NCI-H2196 treated with DMSO at 0.1 percent for 48 hours (cell line): ENCODE results near the gene RBM19.

Experiments
- DNase-seq: peaks from one replicate; lab custom pipeline; 2025; ENCODE audit not compliant: unreplicated experiment; lab: John Stamatoyannopoulos, UW

RBM19 gene

DNA sequence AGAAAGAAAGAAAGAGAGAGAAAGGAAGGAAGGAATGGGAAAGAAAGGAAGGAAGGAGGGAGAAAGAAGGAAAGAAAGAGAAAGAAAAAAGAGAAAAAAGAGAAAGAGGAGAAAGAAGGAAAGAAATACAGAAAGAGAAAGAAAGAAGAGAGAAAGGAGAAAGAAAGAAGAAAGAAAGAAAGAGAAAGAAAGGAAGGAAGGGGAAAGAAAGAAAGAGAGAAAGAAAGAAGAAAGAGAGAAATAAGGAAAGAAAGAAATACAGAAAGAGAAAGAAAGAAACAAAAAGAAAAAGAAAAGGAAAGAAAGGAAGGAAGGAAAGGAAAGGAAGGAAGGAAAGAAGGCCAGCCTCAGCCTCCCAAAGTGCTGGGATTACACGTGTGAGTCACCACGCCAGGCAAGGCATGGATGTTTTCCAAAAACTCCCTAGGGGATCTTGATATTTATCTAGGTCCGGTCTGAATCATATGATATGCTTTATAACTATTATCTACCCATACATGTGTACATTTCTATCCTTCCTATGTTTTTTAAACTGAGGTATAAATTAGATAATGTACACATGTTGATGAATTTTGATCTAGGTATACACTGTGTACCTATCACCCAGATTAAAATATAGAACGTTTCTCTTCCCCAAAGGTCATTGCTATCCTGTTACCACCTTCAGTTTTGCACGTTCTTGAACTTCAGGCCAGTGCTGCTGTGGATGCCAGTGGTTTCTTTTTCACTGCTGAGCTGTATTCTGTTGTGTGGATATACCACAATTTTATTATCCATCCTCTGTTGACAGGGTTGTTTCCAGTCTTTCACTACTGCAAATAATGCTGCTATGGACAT is 177.9 kb downstream of the RBM19 start:
- DNase-seq: no peak

DNA sequence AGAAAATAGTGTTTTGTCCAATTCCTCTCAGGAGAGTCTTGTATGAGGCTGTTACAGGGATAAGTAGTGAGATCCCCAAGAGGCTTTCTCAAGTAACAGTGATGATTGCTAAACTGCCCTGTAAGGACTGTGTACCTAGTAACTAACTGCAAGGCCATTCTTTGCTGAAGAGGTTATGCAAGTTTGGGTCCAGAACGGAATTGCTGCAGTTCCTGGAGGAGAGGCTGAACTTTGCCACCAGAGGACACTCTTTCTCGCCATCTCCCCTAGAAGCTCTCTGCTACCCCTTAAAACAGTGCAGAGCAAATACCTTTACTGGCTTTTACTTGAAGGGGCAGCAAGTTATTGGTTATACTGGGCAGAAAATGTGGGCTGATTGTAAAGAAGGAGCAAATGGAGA is 180.0 kb downstream of the RBM19 start:
- no peak for DNase-seq

DNA sequence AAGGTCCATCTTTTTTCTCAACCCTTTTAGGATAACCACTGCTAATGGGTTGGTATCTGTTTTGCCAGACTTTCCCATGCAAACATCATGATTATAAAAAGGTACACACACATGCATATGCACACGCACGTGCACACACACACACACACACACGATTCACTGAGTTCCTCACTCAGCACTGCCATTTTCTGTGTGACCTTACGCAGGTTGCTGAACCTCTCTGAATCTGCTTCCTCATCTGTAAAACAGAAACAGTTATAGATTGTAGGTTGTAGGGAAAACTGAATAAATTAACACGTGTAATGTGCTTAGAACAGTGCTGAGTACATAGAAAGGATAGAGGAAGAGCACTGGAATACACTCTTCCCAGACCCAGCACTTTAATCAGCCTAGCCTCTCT is 182.3 kb downstream of the RBM19 start:
- no peak for DNase-seq

DNA sequence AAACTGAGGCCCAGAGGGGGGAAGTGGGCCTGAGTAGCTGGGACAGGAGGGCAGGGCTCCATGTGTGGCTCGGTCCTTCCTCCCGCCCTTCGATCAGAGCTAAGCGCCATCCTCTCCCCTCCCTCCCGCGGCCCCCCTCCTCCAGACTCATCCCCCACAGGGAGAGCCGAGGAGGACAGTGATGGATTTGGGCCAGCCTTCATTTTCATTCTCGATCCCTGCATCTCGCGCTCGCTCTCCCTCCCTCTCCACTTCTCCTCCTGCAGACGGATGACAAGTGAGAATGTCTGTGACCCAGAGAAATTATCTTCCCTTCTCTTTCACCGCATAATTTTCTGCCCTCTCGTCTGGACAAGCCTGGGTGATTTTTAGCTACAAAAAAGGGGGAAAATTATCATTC is 183.3 kb downstream of the RBM19 start:
- no peak for DNase-seq

DNA sequence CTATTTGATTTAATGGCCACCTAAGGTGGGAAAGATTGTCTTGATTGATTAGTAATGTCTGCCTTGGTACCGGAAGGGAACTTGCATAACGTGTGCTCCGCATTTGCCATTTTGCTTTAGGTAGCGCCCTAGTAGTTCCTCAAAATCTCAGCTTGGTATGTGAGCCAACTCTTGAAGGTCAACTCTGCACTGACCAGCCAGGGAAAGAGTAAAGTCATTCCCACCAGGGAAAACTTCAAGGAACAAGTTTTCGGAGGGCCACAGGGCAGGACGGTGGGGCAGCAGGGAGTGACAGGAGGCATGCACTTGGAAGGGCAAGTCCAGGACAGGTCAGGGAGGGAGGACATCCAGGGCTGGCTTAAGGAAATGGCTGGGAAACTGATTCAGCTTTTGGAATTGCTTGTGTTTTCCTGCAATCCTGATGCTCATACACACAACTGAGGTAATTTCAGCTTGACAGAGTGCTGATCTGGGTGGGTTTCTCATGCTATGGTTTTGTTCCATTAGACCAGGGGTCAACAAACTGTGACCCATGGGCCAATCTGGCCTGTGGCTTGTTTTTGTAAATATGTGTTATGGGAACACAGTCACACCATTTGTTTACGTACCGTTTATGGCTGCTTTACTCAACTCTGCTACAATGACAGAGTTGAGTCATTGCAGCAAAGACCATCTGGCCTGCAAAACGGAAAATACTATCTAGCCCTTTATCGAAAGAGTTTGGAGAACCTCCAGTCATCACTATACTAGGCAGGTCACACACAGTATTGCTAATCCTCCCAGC is 184.5 kb downstream of the RBM19 start:
- DNase-seq: no peak

DNA sequence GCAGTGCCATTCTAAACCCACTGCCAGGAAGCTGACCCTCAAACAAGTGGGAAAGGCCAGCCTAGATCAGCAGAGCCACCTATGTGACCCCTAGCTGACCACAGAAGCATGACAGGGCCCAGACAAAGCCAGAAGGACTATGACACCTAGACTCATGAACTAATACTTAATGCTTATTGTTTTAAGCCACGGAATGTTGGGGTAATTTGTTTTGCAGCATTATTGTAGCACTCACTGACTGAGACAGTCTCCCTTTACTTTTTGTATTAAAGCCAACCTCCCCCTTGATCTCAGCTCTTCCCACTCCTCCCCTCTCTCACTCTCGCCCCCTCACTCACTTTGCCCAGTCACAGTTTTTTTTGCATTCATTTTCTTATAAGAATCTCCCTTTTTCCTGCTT is 186.4 kb downstream of the RBM19 start:
- no peak for DNase-seq

DNA sequence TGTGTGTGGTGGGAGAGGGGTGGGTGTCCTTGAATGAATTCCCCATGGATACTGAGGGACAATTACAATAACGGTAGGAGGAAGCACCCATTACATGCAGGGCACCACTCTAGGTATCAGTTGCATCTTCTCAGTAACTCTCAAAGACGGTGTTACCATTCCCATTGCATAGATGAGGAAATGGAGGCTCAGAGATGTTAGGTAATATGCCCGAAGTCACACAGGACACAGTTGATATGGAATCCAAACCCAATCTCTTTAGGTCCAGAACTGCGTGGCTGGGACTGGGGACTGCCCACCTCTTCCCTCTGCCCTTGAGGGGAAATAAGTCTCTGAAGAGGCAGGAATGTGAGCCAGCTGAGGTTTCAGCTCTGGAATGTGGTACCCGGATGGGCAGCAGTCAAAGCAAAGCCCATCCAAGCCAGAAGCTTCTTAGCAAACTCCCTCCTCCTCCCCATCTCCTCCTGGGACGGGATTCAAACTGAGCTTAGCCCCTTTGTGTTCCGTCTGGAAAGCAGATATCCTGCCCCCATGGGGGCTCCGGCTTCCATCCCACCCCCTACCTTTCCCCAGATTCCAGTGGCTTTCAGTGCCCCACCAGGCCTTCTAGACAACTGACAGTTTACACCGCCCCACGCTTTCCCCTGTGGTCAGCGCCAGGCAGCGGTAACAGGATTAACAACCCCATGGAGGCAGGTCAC is 187.5 kb downstream of the RBM19 start:
- no peak for DNase-seq

DNA sequence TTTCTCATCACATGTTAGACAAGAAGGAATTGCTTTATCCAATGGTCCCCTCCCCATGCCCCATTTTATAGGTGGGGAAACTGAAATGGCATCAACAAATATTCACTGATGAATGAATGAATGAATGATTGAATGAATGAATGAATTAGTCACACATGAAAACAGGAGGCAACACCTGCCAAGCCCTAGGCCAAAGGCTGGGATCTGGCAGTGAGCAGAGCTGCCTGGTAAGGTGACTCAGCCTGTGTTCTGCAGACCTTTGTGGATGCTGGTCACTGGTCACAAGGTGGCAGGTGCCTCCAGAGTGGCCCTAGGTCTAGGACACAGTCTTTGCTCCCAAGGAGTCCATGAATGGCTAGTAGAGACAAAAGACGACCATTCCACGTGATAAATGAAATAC is 188.4 kb downstream of the RBM19 start:
- no peak for DNase-seq

DNA sequence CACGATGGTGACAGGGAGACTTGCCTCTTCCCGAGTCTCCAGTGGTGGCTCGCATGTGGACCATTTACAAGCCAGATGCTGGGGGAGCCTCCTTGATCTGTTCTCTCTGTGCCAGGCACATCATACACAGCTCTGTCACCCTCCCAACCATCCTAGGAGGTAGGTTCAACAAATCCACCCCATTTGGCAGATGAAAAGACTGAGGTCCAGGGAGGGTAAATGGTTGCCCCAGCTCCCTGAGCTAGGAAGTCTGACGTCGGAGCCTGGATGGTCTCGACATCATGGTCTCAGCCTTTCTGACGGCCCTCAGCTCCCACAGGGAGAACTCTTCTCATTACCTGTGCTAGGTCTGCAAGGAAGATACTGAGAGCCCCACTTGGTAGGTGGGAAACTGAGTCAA is 189.6 kb downstream of the RBM19 start:
- no peak for DNase-seq

DNA sequence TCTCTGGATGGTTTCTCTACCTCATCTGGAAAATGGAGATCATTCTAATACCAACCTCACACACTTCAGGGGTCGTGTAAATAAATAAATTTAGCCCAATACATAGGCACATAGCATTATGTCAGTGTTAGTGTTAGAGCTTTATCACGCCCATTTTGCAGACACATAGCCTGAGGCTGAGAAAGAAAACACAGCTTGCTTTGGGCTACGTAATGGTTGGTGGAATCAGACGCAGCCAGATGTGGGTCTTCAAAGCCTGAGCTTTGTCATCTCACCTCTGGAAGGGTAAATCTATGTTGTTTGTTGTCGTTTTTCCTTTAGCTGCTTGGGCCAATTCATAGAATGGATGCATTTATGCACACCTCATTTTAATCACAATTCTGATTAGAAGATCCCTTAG is 191.6 kb downstream of the RBM19 start:
- DNase-seq: no peak

DNA sequence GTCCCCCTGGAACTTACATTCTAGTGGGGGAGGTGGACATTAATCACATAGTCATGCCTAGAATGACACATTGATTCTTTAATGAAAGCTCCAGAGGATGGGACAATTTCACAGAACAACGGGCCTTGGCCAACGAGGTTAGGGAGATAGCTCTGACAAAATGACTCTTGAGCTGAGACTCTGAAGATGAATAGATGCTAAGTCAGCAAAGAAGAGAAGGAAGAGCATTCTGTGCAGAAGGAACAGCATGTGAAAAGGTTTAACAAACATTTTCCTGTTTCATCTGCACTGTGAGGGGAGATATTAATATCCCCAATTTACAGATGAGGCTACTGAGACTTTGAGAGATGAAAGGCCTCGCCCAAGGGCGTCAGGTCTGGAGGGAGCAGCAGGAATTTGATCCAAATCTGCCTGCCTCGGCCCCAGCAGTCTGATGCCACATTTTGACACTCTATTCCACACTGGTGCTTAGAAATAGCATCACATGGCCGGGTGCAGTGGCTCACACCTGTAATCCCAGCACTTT is 193.6 kb downstream of the RBM19 start:
- no peak for DNase-seq

DNA sequence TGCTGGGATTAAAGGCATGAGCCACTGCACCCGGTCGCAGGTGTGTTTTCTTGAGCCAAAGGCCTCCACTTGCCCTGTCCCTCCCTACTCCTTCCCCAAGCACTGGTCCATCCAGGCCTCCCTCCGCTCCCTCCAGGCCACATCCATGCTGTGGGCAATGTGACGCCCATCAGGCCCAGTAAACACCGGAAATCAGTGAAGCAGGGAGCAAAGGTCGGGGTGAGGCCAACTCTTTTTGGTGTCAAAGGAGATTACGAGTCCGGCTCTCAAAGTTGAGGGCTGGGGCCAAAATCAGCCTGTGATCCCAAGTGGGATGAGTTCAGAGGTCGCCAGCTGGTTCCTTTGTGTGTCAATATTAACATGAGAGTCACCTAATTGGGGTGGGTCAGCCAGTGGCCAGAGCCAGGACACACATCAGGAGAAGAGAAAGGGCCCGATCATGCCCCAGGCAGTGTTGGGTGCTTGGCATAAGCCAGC is 195.7 kb downstream of the RBM19 start:
- DNase-seq: no peak

DNA sequence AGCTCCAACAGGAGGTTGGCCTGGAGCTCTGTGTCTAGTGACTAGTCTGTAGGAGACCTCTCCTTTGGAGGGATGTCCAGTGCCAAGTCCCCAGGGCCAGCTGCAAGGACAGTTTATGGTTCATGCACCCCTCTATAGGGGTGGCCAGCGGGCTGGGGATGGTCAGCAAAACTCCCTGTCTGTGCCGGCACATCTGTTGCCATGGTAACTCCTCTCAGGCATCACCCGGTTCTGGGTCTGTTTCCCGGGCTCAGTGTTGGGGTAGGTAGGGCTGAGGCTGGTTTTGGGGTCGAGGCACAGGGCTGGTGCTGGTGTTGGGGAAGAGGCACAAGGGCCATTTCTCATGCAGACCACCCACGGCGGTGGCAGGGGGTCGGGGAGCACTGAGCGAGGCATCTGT is 196.8 kb downstream of the RBM19 start:
- no peak for DNase-seq

DNA sequence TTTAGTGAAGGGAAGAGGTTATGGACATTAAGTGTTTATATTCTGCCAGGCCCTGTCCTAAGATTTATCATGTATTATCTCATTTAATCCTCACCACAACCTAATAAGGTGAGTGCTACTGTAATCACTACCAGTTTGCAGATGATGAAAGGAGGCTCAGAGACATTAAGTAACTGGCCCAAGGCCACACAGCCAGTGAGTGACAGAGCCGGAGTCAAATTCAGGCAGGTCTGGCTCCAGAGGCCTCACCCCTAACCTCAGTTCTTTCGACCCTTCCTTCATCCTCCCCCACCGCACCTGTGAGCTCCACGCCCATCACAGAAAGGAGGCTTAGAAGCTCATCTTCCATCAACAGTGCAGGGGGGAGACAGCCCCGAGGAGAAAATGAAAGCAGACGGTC is 197.3 kb downstream of the RBM19 start:
- no peak for DNase-seq

DNA sequence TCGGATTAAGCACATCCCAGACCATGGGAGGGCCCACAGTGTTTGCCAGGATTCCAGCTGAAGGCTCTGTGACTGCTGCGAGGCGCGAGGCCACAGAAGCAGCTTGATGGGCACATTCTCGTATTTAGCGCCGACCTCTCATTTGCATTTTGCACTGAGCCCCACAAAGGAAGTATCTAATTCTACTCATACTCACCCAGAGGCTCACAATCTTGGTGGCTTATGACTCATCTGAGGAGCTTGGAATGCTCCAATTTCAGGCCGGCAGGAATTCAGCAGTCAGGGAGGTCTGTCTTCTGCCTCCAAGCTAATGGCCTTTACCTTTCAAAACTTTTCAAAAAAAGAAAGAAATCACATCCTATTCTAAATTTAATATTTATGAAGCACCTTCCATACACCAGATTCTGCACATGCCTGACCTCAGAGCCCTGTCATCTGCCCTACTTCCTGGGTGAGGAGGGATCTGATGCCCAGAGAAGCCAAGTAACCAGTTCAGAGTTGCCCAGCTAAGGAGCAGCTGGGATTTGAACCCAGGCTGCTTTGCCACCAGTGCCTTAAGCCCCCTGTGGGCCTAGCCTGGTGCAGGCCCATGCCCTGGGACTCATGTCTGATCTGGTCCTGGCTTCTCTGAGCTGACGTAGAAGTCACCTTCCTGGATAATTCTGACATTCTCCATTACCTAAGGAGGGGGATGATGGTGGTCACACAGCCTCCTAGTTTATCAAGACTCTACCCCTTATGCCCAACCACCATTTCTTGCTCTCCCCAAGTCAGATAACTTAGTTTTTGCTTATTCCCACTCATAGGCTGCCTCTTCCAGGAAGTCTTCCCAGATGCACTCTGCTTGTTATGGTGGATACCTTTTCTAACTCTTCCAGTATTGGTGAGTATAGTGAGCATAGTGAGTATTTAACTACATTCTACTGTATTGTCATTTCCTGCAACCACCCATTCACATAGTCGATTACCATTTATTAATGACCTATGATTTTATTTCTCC is 198.9 kb downstream of the RBM19 start:
- DNase-seq: no peak
